H1 (cell line): ENCODE data around the gene PDE4D.

Experiments
- BACH1 ChIP-seq: IDR thresholded peaks from 2 replicates; pipeline ENCODE4 v1.6.1; 2012; ENCODE audit warnings: low read length, improper control_type of control experiment
- CBX5 ChIP-seq: fragments of 300-800, 300-1000 bp; sonication (generic); IDR thresholded peaks from 2 replicates; pipeline ENCODE4 v1.7.1; 2016; ENCODE audit warnings: antibody characterized with exemption, low read length, low read depth
- CHD2 ChIP-seq: IDR thresholded peaks from 2 replicates; pipeline ENCODE4 v1.6.1; 2012; ENCODE audit warnings: low read length, improper control_type of control experiment
- CTCF ChIP-seq, 3 experiments: IDR thresholded peaks; 1 replicate in 2 of 3; 2 replicates in 1 of 3; pipeline versions ENCODE4 v1.5.1 to v1.6.1; 2011; ENCODE audit warnings: low read length in 3 of 3, mild to moderate bottlenecking in 3 of 3, inconsistent platforms in 2 of 3, low read depth in 1 of 3, moderate library complexity in 1 of 3; ENCODE audit not compliant: insufficient read depth in 1 of 3; ENCODE audit errors: control extremely low read depth in 1 of 3
- JUND ChIP-seq: IDR thresholded peaks from 2 replicates; pipeline ENCODE4 v1.6.1; 2011; ENCODE audit warnings: mild to moderate bottlenecking, improper control_type of control experiment, low read length
- MAFK ChIP-seq: IDR thresholded peaks from 2 replicates; pipeline ENCODE4 v1.6.1; 2012; ENCODE audit warnings: low read depth, mild to moderate bottlenecking, improper control_type of control experiment, low read length
- POLR2A ChIP-seq, 2 experiments: IDR thresholded peaks; 1 replicate in 1 of 2; 2 replicates in 1 of 2; pipeline ENCODE4 v1.6.1; 2011; ENCODE audit warnings: low read depth in 2 of 2, low read length in 2 of 2, mild to moderate bottlenecking in 2 of 2; ENCODE audit errors: control extremely low read depth in 1 of 2
- POLR2AphosphoS5 ChIP-seq: IDR thresholded peaks from 2 replicates; pipeline ENCODE4 v1.6.1; 2011; ENCODE audit warnings: low read depth, low read length
- RXRA ChIP-seq: IDR thresholded peaks from 2 replicates; pipeline ENCODE4 v1.6.1; 2011; ENCODE audit warnings: low read depth, mild to moderate bottlenecking, low read length, moderate library complexity; ENCODE audit not compliant: insufficient read depth
- YY1 ChIP-seq: IDR thresholded peaks from 2 replicates; pipeline ENCODE4 v1.6.1; 2011; ENCODE audit warnings: low read depth, mild to moderate bottlenecking, low read length

- TF ChIP-seq MAFK, result no peak
- TF ChIP-seq YY1, result no peak
- TF ChIP-seq POLR2AphosphoS5, result no peak
- no peak for TF ChIP-seq CHD2
- no peak for TF ChIP-seq RXRA
- TF ChIP-seq CTCF (IDR thresholded peaks at IDR 0.05; ENCODE audit: control extremely low read depth in 1 of 3, insufficient read depth in 1 of 3, low read depth in 1 of 3, low read length in 3 of 3), result no peak
- TF ChIP-seq CBX5, result no peak
- TF ChIP-seq POLR2A (IDR thresholded peaks at IDR 0.05; ENCODE audit: control extremely low read depth in 1 of 2, low read depth in 2 of 2, low read length in 2 of 2), result no peak
- TF ChIP-seq BACH1, result no peak
- no peak for TF ChIP-seq JUND
Observed at GRCh38 chr5:59559323-59559722, 334.2 kb downstream of the PDE4D start.
